D341Med (cell line): ENCODE results near the gene PRICKLE2.

Experiments used
- DNase-seq: peaks from one replicate; pipeline ENCODE4 v3.0.0; 2012; ENCODE audit warnings: low spot score

Gene PRICKLE2

DNA sequence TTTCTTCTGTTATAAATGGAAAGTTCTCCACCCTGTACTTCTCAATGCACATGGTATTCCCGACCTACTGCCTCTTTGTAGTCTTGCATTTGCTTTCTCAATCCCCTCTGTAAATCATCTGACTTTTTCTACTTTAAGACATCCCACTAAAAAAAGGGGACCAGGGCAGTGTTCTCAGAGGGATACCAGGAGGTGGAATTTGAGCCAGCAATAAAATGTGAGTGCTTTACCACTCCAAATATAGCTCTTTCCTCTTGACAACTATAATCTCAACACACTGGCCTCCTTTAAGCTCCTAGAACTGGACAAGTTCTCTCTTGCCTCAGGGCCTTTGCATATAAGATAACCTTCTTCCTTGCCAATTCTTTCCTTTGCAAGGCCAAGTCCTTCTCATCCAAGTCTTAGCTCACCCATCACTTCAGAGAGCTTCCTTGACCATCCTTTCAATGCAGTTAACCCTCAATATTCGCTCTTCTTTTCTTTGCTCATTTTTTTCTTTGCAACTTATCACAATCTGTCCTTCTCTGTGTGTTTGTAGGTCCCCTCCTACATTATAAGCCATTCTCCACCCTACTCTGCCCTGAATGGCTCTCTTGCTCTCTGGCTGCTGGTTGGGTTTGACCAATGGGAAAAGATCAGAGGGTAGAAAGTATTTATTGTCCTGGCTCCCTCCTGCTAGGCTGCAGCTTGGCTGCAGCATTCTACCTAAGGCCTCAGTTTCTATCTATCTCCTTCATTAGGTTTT is 93.4 kb downstream of the PRICKLE2 start:
- DNase-seq: peak; percentile 27

DNA sequence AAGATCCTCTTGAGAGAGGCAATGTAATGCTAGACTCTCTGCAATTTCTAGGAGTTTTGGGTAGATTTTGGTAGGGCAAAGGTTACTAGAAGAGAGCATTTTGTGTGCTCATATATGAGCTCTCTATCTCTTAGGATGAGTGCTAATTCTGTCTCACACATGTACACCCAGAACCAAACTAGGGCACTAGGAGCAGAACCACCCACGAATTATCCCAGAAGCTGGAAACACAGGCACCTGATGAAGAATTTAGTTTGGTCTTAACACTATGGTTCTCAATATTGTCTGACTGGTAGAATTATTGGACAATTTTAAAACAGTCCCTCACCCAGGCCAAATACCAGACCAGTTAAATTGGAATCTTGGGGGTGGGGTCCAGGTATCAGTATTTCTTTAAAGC is 94.8 kb downstream of the PRICKLE2 start:
- DNase-seq: no peak

DNA sequence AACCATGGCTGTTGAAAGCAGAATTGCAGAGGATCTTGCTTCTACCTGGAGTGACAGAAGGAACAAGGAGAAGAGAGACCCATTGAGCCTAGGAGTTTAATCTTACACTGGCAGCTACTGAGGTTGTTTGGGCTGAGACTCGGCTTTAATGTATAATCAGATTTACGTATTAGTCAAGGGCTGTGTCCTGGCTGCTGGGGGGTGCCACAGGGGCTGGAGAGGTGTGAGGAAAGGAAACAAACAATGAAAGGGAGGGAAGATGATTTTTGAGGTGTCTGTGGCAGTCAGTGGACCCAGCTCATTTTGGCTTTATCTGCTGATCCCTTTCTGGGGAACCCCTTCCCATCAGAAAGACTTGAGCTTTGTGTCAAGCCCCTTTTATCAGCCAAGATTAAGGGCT is 95.7 kb downstream of the PRICKLE2 start:
- DNase-seq: peak; percentile 84

DNA sequence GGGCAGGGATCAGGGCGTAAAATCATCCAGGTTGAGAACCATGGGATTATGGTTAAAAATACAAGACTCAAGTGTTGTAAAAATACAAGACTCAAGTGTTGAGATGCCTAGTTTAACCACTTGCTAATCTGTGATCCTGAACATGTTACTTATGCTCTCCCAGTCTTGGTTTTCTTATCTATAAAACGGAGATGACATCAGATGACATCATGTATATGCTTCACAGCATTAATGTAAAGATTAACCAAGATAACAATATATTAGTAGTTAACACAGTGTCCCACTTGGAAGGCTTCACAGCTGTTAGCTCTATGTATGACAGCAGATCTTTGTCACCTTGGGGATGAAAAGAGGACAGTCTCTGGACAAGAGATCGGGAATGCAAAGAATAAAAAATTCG is 96.2 kb downstream of the PRICKLE2 start:
- DNase-seq: no peak

DNA sequence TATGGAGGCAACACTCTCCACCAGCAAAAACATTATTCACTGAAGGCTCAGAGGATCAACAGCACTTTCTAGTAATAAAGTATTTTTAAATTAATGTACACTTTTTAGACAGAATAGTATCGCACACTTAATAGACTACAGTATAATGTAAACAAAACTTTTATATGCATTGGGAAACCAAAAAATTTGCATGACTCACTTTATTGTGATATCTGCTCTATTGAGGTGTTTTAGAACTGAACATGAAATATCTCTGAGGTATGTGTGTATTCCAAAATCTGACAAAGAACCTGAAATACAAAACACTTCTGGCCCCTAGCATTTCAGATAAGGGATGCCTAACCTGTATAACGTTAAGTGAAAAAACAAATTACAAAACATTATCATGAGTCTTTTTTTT is 99.7 kb downstream of the PRICKLE2 start:
- DNase-seq: no peak

DNA sequence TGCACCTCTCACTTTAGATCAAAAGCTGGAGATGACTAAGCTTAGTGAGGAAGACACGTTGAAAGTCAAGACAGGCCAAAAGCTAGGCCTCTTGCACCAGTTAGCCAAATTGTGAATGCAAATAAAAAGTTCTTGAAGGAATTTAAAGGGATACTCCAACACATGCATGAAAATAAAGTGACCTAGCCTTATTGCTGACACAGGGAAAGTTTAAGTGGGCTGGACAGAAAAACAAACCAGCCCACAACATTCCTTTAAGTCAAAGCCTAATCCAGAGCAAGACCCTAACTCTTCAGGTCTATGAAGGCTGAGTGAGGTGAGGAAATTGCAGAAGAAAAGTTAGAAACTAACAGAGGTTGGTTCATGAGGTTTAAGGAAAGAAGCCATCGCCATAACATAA is 101.3 kb downstream of the PRICKLE2 start:
- DNase-seq: no peak

DNA sequence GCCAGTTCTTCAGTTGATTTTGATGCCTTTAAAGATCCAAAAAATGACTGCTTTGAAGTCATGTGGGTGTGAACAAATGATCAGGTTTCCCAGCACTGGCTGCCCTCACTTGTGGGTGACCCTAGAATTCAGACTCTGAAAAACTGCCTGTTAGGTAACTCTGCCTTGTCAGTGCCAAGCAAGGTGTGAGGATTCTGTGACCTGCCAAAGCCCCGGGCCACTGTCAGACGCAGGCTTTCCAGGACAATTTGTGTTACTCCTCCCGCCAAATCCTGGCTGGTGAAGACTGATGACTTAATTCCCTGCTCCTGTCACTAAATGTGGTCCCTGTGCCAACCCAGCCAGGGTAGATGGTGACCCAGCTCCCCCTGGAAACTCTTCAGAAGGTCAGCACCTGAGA is 102.8 kb downstream of the PRICKLE2 start:
- DNase-seq: peak; percentile 15

DNA sequence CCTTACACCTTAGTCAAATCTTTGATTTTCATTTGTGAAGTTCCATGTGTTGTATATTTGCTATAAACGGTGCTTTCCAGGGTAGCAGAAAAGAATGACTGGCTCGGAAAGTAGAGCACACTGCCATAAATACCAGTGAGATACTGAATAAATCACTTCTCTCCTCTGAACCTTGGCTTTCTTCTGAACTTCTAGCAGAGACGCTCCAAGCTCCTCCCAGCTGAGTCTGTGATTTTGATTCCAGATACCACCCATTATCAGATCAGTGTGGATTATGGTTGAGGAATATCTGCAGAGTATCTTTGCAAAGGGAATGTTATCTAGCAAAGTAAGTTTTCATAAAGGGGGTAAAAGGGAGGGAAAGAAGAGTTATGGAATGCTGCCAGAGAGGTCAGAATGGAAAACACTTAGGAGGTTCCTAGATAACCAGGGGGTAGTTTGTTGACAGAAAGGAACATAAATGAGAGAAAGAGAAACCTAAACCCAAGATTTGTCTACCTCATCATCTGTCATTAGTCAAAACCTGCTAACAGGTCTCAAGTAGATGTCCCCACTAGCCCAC is 103.4 kb downstream of the PRICKLE2 start:
- DNase-seq: peak; percentile 58

DNA sequence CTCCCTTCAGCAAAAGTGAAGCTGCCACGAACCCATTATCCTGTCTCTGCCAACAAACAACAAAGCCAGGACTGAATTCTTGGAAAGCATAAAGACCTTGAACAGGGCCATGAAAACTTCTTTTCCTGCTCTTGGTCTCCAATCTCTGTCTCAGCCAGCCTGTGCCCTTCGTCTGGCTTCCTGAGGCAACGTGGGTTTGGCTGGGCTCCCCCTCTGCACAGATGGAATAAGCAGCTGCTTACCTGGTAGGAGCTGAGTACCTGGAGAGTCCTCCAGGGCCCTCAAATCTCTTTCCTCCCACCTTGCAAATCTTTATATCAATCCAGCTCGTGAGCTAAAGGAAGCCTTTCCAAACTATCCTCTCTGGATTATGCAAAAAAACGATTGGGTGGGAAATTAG is 104.4 kb downstream of the PRICKLE2 start:
- DNase-seq: peak; percentile 50

DNA sequence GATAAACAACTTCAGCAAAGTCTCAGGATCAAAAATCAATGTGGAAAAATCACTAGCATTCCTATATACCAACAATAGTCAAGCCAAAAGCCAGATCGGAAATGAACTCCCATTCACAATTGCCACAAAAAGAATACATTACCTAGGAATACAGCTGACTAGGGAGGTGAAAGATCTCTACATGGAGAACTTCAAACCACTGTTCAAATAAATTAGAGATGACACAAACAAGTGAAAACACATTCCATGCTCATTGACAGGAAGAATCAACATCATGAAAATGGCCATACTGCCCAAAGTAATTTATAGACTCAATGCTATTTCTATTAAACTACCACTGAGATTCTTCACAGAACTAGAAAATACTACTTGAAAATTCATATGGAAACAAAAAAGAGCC is 107.8 kb downstream of the PRICKLE2 start:
- no peak for DNase-seq

DNA sequence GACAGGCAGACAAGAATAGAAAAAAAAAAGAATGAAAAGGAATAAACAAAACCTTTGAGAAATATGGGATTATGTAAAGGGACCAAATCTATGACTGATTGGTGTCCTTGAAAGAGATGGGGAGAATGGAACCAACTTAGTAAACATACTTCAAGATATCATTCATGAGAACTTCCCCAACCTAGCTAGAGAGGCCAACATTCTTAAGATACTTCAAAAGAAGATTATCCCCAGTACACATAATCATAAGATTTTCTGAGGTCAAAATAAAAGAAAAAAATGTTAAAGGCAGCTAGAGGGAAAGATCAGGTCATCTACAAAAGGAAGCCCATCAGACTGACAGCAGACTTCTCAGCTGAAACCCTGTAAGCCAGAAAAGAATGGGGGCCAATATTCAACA is 110.6 kb downstream of the PRICKLE2 start:
- no peak for DNase-seq

DNA sequence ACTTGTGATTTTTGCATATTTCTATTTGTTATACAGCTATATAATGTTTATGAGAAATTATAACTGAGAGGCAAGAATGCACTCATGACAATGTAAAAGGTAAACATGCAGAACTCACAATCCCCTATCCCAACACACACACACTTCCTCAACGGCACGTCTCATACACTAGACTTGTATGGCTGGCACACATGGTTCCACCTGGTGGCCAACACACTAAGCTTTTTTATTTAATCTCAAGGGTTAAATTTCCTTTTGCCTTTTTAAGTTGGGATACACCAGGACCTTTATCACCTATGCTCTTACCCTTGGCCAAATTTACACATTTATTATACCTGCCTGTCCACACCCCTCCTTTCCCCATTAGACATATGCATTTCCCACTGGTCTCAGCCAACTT is 113.4 kb downstream of the PRICKLE2 start:
- DNase-seq: no peak

DNA sequence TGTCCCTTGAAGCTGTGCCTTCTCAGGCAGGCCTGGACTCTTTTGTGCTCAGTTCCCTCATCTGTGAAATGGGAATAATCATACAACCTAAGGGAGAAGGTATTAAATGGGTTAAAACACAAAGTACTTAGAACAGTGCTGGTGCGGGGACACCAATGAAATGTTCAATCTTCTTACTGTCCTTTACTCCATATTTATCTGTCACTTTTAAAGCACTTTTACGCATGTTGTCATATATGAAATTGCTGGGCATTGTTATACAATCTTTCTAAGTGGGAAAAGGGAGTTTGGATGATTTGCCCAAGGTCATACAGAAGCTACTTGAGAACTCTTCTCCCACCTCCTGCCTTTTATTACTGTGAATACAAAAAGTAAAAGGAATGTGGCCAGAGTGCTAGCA is 114.2 kb downstream of the PRICKLE2 start:
- no peak for DNase-seq

DNA sequence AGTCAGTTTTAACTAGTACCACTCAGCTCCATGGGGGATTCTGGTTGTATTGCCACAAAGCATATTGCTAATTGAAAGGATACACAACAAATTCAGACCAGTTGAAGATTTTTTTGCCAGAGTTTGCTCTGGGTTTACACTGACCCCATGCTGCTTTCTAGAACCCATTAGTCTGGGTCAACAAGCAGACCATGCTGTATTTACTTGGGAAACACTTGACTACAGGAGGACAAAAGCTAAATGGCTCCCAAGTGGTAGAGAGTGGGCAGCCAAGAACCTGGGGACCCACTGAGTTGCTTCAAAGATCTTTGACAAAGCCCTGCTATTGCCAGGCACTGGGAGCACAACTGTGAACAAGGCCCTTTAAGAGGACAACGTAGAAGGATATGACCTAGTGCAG is 115.2 kb downstream of the PRICKLE2 start:
- DNase-seq: peak; percentile 3

DNA sequence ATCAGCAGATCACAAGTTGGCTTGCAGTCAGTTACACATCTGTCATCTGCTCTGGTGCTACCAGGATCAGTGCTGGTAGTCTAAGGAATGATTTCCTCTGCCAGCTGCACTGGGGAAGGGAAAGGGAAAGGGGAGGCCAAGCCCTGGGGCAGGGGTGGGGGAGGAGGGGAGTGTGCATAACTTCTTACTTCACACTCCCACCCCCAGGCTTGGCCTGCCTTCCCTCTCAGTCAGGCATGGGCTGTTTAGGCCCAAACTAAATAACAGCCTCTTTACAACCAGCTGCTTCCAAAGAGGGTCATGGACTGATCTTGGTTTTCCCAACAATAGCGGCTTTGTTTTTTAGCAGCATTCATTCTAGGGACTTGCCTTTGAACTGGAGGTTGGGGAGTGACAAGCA is 115.8 kb downstream of the PRICKLE2 start:
- DNase-seq: peak; percentile 38

DNA sequence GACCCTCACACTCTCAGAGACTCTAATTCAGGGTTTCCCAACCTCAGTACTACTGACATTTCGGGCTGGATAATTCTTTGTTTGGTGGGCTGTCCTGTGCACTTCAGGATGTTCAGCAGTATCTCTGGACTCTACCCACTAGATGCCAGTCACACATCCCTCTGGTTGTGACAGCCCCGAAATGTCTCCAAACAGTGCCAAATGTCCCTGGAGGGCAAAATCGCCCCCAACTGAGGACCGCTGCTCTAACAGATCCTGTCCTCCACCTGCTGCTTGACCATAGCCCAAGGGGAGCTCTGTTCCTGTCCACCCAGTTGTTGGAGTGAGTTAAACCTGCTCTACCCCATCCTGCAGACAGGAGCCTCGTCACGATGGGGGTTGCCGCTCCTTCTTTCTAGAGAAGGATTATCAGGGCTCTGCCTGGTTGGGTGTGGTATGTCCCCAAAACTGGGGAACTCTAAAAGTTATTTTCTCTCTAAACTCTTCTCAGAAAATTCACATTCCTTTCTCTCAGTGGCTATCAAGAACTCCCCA is 116.4 kb downstream of the PRICKLE2 start:
- DNase-seq: peak; percentile 13

DNA sequence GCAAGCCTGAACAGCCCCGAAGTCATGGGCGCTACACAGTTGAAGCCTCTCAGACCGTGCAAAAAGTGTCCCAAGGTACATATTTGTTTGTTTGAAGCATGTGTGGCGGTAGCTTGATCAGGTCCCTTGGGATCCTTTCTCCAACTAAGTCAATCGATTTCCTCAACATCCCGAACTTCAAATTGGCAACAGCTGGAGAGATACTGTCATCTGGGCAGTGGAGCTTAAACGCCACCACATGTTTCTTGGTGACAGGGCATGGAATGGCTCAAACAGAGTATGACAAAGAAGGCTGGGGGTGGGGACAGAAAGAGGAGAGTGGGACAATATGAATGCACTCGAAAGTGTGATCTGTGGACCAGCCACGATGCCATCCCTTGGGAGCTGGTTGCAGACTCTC is 117.0 kb downstream of the PRICKLE2 start:
- DNase-seq: peak; percentile 11

DNA sequence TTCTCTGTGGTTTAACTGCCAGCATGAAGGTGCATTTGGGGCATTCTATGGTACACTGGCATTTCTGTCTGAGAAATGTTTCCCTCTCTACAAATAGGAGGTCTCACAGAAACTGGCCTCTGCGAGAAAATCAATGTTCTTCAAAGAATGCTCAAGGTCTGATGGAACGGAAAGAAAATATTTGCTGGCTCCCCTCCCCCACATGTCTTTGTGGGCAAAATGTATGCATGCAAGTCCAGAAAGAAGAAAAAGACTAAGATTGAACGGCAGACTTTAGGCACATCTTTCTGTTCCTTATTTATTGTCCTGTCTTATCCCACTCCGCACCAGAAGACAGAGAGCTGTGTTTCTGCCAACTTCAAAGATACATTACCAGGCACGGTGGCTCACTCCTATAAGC is 118.1 kb downstream of the PRICKLE2 start:
- DNase-seq: peak; percentile 2

DNA sequence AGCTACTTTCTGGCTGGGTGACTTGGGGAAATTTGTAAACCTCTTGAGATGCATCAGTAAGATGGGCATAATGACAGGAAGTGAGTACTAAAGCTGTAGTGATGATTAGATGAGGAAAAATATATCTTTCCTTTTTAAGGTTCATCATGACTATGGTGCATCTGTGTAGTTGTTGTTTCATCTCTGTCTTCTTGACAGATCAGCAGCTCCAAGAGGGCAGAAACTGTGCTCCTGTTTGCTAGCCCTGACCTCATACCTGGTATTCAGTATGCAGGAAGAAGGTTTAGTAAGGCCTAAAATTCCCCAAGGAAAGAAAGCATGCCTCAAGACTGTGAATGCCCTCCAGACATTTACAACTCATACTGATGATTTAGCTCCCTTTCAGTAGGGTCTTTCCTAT is 119.5 kb downstream of the PRICKLE2 start:
- peak; percentile 1 for DNase-seq

DNA sequence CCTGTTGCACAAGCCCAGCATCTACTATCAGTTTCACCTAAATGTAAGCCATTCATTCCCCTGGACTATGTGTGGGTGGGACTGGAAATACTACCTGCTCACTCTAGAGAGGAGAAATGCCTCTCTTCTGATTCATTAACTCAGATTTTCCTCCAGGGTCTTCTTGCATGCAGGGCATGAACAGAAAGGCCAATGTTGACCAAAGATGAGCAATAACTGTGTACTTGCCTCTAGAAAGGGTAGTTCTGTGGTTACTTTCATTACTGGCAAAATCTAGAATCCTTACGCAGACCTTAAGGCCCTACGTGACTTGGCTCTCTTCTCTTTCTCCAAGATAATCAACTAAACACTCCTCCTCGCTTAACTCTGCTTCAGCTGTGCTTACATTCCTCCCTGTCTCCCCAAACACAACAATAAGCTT is 120.6 kb downstream of the PRICKLE2 start:
- peak; percentile 28 for DNase-seq

DNA sequence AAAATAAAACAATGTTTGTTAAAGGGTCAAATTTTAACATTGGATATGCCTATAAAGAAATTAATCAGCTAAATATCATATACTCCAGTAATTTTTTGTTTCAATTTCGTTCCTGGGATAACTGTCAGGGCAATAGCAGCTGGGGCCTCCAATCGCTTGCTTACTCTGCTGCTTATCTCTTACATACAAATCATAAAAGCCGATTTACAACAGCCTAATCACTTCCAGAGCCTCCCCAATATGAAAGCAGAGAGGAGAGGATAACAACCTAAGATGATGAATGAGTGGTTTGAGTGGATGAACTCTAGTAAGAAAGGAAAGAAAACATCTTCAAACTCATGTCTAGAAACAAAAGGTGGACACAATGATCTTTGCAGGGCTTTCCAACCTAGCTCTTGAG is 121.3 kb downstream of the PRICKLE2 start:
- DNase-seq: peak; percentile 69

DNA sequence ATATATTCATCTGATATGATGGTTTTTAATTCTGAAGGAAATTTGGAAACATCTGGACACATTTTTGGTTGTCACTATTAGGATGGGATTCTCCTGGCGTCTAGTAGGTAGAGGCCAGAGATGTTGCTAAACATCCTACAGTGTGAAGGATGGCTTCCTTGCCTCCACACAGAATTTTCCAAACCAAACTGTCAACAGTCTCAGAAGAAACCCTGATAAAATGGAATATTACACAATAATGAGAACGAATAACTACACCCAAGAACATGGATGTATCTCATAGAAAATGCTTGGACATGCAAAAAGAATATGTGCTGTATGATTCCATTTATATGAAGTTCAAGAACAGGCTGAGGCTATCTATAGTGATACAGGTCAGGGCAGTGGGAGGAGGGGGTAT is 122.1 kb downstream of the PRICKLE2 start:
- peak; percentile 1 for DNase-seq

DNA sequence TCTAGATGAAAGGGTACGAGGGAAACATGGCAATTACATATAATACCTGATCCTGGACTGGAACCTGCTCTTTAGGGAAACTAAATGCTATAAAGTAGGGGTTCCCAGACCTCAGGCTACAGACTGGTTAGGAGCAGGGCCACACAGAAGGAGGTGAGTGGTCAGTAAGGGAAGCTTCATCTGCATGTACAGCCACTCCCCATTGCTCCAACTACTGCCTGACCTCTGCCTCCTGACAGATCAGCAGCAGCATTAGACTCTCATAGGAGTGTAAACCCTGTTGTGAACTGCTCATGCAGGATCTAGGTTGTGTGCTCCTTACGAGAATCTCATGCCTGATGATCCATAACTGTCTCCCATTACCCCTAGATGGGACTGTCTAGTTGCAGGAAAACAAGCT is 123.1 kb downstream of the PRICKLE2 start:
- DNase-seq: no peak

DNA sequence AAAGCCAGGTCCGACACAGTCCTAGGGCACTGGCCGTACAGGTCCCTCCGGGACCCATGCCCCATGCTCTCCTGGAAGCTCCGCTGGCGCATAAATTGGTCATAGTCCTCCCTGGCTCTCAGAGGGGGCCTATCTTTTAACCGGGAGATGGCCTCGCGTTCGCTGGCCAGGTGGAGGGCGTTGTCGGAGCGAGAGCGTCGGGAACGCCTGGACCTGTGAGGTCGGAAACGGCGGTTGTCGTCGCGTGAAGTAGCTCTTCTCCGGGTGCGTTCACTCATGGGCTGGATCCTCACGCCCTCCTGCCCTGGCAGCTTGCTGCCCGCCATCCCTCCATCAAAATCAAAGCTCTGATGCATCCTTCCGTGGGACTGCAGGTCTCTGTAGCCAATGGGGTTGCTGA is 126.0 kb downstream of the PRICKLE2 start:
- DNase-seq: no peak
